Medulla oblongata (tissue), 1 donor: ENCODE data around the gene UIMC1.

Experiments used
- DNase-seq: peaks from one replicate; pipeline ENCODE4 v3.0.0-alpha.2; 2015; ENCODE audit errors: extremely low spot score

The UIMC1 gene

DNA sequence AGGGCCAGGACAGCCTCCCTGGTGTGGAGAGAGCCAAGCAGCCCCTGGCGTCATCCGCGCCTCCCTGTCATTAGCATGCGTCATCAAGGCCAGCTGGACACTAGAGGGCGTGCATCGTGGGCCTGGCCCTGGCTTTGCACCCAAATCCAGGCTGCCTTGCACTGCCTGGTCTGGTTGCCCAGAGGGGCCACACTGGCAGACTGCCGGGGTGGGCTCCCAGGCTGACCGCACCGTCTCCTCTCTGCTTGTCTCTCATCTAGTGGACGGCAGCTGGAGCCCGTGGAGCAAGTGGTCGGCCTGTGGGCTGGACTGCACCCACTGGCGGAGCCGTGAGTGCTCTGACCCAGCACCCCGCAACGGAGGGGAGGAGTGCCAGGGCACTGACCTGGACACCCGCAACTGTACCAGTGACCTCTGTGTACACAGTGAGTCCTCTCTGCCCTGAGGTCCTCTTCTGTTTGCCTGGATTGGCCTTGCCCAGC lies 136.4 kb downstream of the UIMC1 start:
- peak; percentile 6 for DNase-seq

- DNase-seq: no peak
Observed at GRCh38 chr5:176869501-176870109, 137.0 kb downstream of the UIMC1 start.

GRCh38 chr5:176868731-176869130 lies 137.8 kb downstream of the UIMC1 start:
- DNase-seq: no peak

GRCh38 chr5:176868126-176868525 lies 138.5 kb downstream of the UIMC1 start:
- no peak for DNase-seq

DNA sequence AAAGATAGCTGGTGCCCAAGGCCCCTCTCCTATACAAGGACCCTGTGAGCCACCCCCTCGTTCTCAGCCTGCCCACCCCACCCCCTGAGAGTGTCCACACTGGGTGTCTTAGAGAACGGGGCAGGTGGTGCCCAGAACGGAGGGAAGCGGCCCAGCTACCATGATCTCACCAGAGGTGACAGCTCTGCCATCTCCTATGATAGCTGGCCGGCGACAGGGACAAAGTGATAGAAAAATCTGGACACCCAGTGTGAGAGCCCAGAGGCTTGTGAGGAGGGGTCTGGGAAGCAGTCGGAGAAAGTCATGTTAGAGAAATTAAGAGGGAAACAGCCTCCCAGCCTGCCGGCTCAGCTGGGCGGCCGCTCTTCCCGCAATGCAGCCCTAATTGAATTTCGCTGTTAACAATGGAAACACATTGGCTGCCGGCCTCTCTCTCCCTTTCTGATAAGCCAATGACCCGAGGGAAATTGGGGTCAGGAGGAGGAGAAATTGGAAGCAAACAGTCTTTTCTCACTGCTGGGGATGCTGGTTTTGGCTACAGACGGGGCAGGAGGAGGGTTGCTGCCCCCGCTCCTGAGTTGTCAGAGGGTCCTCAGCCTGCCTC lies 139.8 kb downstream of the UIMC1 start:
- no peak for DNase-seq

- no peak for DNase-seq
Observed at GRCh38 chr5:176865964-176866363, 140.6 kb downstream of the UIMC1 start.

GRCh38 chr5:176864755-176865154 lies 141.8 kb downstream of the UIMC1 start:
- no peak for DNase-seq

DNA sequence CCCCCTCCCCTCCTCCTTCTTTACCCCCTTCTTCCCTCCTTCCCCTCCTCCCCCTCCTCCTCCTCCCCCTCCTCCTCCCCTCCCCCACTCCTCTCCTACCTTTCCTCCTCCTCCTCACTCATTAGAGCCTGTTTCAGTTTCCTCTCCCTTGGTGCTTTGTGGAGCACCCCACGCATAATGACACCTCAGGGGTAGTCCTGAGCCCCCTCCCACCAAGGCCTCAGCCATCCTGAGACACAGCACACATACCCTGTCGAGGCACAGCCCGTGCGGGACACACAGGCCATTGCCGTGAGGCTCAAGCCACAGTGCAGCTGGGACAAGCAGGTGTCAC lies 142.8 kb downstream of the UIMC1 start:
- no peak for DNase-seq

DNA sequence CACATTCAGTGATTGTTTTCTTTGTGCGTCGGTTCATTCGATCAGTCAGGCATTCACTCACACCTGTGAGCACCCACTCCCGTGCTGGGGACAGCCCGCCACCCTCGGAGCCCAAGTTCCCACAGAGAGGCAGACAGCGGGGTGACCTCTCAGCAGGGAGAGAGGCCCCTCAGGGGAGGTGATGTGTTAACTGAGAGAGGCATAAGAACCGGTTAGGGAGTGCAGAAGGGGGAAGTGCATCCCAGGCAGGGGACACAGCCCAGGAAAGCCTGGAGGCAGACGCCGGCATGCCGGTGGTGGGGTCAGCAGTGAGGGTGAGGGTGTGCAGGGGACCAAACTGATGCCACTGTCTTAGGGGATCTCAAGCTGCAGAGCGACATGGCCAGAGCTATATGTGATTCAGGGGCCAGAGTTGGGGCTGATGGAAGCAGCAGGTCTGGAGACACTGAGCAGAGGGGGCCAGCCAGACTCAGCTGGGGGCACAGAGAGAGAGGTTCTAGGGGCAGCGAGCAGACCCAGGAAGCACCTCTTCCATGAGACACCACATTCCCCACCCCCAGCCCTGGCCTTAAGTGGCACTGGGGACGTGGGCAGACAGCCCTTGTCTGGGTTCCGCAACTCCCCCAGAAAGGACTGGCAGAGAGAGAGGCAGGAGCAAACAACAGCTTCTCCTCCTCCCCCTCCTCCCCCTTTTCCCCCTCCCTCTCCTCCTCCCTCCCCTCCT lies 143.4 kb downstream of the UIMC1 start:
- DNase-seq: no peak

GRCh38 chr5:176862330-176862995 lies 144.1 kb downstream of the UIMC1 start:
- DNase-seq: no peak

DNA sequence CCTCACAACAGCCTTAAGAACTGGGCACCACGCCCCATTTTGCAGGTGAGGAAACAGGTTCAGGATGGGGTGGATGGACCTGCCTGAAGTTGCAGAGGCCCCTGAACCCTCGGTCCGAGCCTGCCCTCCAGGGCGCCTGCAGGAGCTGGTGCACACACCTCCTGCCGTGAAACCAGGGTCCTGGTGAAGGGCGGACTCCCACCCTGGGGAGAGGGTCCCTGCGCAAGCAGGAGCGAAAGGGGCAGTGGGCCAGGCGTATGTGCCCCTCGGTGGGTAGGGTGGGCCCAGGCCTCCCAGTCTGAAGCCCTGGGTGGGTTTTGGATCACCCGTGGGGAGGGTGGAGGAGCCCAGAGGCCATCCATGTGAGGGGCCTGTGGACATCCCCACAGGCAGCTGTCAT lies 145.3 kb downstream of the UIMC1 start:
- no peak for DNase-seq

DNA sequence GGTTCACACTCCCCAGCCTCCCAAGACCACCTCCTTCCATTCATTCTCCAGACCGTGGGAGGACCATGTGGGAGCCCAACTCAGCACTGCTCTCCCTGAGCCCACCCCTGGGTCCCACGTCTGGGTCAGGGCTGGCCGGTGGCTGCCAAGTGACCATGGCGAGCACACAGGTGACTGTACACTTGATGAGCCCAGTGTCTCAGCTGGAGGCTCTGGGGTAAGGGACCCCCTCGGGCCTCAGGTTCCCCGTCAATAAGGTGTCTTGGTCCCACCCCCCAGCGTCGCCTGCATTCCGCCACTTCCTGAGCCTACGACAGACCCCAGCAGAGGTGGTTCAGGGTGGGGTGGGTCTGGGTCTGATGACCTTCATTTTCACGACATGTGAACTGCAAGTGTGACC lies 146.2 kb downstream of the UIMC1 start:
- DNase-seq: no peak

- no peak for DNase-seq
Observed at GRCh38 chr5:176859916-176860315, 146.7 kb downstream of the UIMC1 start.

DNA sequence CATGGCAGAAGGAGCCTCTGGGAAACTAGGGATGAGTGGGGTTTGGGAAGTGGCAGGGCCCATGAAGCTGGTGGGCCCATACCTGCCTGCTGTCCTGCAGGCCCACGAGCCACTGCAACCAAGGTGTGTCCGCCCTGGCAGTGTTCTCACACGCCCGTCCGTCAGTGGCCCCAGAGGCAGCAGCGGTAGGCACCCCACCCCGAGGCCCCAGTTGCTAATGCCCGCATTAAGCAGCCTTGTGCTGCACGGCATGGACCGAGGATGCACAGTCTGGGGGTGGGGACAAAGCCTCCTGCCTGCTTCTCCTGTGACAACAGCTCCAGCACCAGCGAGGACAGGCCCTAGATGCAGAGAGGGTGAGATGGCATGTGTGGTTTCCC lies 148.7 kb downstream of the UIMC1 start:
- DNase-seq: no peak

DNA sequence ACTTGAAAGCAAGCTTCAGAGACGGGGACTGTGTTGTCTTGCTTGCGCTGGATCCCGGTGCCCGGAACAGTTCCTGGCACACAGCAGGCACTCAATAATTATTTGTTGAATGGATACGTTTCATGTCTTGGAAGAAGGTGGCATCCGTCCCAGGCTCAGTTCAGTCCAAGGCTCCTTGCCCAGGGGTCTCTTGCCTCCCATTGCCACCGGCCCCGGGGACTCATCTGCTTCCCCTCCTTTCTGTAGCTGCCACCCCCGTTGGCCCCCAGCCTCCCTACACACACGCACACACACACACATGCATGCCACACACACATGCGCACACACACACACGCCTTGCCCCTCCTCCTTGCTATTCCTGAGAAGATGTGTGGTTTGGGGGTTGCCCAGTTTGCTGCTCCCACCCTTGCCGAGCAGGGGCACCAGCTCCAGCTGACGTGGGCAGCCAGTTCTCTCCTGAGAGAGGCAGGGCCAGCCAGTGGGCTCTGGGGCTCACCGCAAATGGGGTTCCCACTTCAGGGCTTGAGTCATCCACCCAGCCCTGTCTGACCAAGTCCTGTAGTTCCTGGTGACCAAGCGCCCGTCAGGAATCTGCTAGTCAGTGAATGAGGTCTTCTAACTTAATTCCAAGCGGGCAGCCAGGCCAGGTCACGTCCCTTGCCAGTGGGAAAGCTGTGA lies 149.2 kb downstream of the UIMC1 start:
- no peak for DNase-seq

DNA sequence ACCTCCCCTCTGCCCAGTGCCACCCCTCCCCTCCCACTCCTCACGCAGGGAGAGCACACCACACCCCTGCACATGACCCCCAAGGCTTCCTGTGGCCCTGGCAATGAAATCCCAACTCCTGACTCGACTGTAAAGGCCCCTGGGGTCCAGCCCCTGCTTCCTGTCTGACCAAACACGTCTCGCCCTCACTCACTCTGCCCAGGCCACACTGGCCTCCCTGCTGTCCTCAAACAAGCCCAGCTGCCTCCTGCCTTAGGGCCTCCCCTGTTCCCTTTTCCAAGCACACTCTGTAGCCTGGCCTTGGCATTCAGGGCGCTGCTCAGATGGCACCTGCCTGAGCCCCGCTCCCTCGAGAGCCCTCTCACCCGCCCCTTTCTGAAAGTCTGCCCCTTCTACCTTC lies 149.8 kb downstream of the UIMC1 start:
- DNase-seq: no peak

DNA sequence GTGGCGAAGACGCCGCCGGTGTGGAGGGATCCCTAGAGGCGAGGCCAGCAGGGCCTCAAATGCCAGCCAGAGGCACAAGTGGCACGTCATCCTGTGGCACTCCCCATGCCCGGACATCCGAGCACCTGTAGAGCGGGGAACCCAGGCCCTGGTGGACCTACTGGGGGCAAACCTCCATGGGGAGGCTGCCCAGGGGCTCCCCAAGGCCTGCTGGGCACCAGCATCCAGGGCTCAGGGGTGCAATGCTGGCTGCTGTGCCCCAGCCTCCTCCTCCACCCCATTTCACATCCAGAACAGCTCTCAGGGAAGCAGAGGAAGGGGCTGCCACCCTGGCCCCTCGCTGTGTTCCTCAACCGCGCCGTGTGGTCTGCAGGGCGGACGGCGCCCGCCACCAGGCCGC lies 151.0 kb downstream of the UIMC1 start:
- DNase-seq: no peak
